SK-N-MC (cell line): ENCODE results near the gene KCNG2.

Source experiments
- DNase-seq: peaks from one replicate; pipeline ENCODE4 v3.0.0-alpha.2; 2011; ENCODE audit warnings: low read depth, low spot score
- H3K27ac ChIP-seq: fragments of 200-600 bp; sonication (generic); 2 replicates; pipeline ENCODE4 v1.5.1; 2016; ENCODE audit warnings: mixed run types
- H3K36me3 ChIP-seq: fragments of 200-600 bp; sonication (generic); 2 replicates; pipeline ENCODE4 v1.6.1; 2017; ENCODE audit warnings: antibody characterized with exemption, low read length, mixed read lengths; ENCODE audit not compliant: insufficient read depth
- H3K4me3 ChIP-seq: fragments of 200-600 bp; sonication (generic); 2 replicates; pipeline ENCODE4 v1.5.1; 2016
- H3K9ac ChIP-seq: fragments of 200-600 bp; sonication (generic); 2 replicates; pipeline ENCODE4 v1.8.0; 2017; ENCODE audit warnings: mixed run types, mixed read lengths; ENCODE audit not compliant: insufficient read length
- H3K9me3 ChIP-seq: fragments of 200-600 bp; sonication (generic); 2 replicates; pipeline ENCODE4 v1.6.1; 2017; ENCODE audit warnings: low read depth, mild to moderate bottlenecking, antibody characterized with exemption, low read length, moderate library complexity, mixed read lengths
- EZH2 ChIP-seq: fragments of 200-600 bp; sonication (generic); IDR thresholded peaks from one replicate; pipeline ENCODE4 v1.6.1; 2017; ENCODE audit warnings: antibody characterized with exemption
- FOXP2 ChIP-seq: optimal IDR thresholded peaks from 2 replicates; pipeline ENCODE3; 2011; ENCODE audit warnings: mild to moderate bottlenecking, moderate library complexity; ENCODE audit not compliant: insufficient read depth; ENCODE audit errors: extremely low read length, control extremely low read depth
- POLR2AphosphoS5 ChIP-seq: IDR thresholded peaks from 2 replicates; pipeline ENCODE4 v1.6.1; 2012; ENCODE audit warnings: mild to moderate bottlenecking, low read depth, low read length, borderline replicate concordance

Gene KCNG2

GRCh38 chr18:79902640-79903039, 104.9 kb downstream of the KCNG2 start:
- Histone ChIP-seq H3K4me3 (no peak overlapping the region), H3K27ac (no peak overlapping the region), H3K9me3 (no peaks in the 10 kb centered on the region), H3K36me3 (no peaks in the 10 kb centered on the region; the same call in 1 of the 2 replicates), H3K9ac (no peak overlapping the region)
- DNase-seq: no peak
- no peak for TF ChIP-seq POLR2AphosphoS5
- no peak for TF ChIP-seq FOXP2
- TF ChIP-seq EZH2: no peak

- H3K9me3 ChIP-seq: no peaks in the 10 kb centered on the region
- H3K27ac ChIP-seq: no peak overlapping the region
- H3K36me3 ChIP-seq: no peaks in the 10 kb centered on the region; the same call in 1 of the 2 replicates
- no peak overlapping the region for H3K9ac ChIP-seq
- no peak overlapping the region for H3K4me3 ChIP-seq
- TF ChIP-seq FOXP2: no peak
- DNase-seq: no peak
Observed at GRCh38 chr18:79903071-79903635, 105.4 kb downstream of the KCNG2 start.

GRCh38 chr18:79903787-79904356, 106.1 kb downstream of the KCNG2 start:
- Histone ChIP-seq H3K27ac (no peak overlapping the region), H3K9ac (no peak overlapping the region)
- TF ChIP-seq POLR2AphosphoS5 (no peak), EZH2 (no peak), FOXP2 (no peak)

GRCh38 chr18:79904357-79905147, 106.8 kb downstream of the KCNG2 start:
- no peak overlapping the region for H3K27ac ChIP-seq
- TF ChIP-seq POLR2AphosphoS5 (no peak), FOXP2 (no peak), EZH2 (no peak)
- H3K36me3 ChIP-seq: no peaks in the 10 kb centered on the region; the same call in 1 of the 2 replicates
- no peak for DNase-seq
- no peak overlapping the region for H3K4me3 ChIP-seq
- H3K9me3 ChIP-seq: no peaks in the 10 kb centered on the region
- H3K9ac ChIP-seq: no peak overlapping the region

More at GRCh38 chr18:79903787-79904356, 106.1 kb downstream of the KCNG2 start:
- Histone ChIP-seq H3K36me3 (no peaks in the 10 kb centered on the region; the same call in 1 of the 2 replicates), H3K4me3 (no peak overlapping the region), H3K9me3 (no peaks in the 10 kb centered on the region)
- no peak for DNase-seq

GRCh38 chr18:79905389-79905911, 107.7 kb downstream of the KCNG2 start:
- no peak overlapping the region for H3K27ac ChIP-seq
- H3K36me3 ChIP-seq: no peaks in the 10 kb centered on the region; the same call in 1 of the 2 replicates
- TF ChIP-seq FOXP2 (no peak), POLR2AphosphoS5 (no peak), EZH2 (no peak)
- H3K9ac ChIP-seq: no peak overlapping the region
- no peak for DNase-seq
- H3K4me3 ChIP-seq: no peak overlapping the region
- H3K9me3 ChIP-seq: no peaks in the 10 kb centered on the region

GRCh38 chr18:79905993-79906392, 108.3 kb downstream of the KCNG2 start:
- DNase-seq: no peak
- Histone ChIP-seq H3K27ac (no peak overlapping the region), H3K36me3 (no peaks in the 10 kb centered on the region; the same call in 1 of the 2 replicates), H3K9ac (no peak overlapping the region), H3K9me3 (no peaks in the 10 kb centered on the region), H3K4me3 (no peak overlapping the region)
- no peak for TF ChIP-seq POLR2AphosphoS5
- no peak for TF ChIP-seq EZH2
- no peak for TF ChIP-seq FOXP2

- Histone ChIP-seq H3K36me3 (no peaks in the 10 kb centered on the region; the same call in 1 of the 2 replicates), H3K9me3 (no peaks in the 10 kb centered on the region), H3K9ac (no peak overlapping the region), H3K4me3 (no peak overlapping the region), H3K27ac (no peak overlapping the region)
- no peak for DNase-seq
- no peak for TF ChIP-seq POLR2AphosphoS5
- TF ChIP-seq FOXP2: no peak
- no peak for TF ChIP-seq EZH2
Observed at GRCh38 chr18:79906706-79907105, 109.0 kb downstream of the KCNG2 start.

- Histone ChIP-seq H3K36me3 (no peaks in the 10 kb centered on the region; the same call in 1 of the 2 replicates), H3K4me3 (no peak overlapping the region), H3K9me3 (no peaks in the 10 kb centered on the region), H3K27ac (no peak overlapping the region), H3K9ac (no peak overlapping the region)
- no peak for DNase-seq
- TF ChIP-seq FOXP2 (no peak), EZH2 (no peak), POLR2AphosphoS5 (no peak)
Observed at GRCh38 chr18:79910563-79911343, 113.0 kb downstream of the KCNG2 start.
